Stomach (tissue), 9 donors: Measurements from ENCODE around the gene DES. TPM values are rescaled to one million over a fixed set of nuclear protein-coding genes. Genes with fewer than 3 reads are reported as not detected.

Experiments used
- DNase-seq, 2 donors: peaks; one replicate each; pipeline versions ENCODE4 v3.0.0 to v3.0.0-alpha.2; 2013 to 2019
- H3K27ac ChIP-seq, 5 donors: fragments of 200-600 bp in 4 of 5; sonication (generic) in 4 of 5; one replicate each; pipeline ENCODE4 v1.5.1; 2013 to 2019; ENCODE audit warnings: mild to moderate bottlenecking in 1 of 5, moderate library complexity in 1 of 5
- H3K27me3 ChIP-seq, 3 donors: fragments of 200-600 bp; sonication (generic); one replicate each; pipeline ENCODE4 v1.5.1; 2017 to 2019; ENCODE audit warnings: mixed run types in 1 of 3
- H3K36me3 ChIP-seq, 4 donors: fragments of 200-600 bp; sonication (generic); 1 replicate in 3 of 4; 2 replicates in 1 of 4; pipeline ENCODE4 v1.5.1; 2016 to 2019
- H3K4me1 ChIP-seq, 4 donors: fragments of 200-600 bp; sonication (generic); one replicate each; pipeline ENCODE4 v1.5.1; 2016 to 2019
- H3K4me3 ChIP-seq, 4 donors: fragments of 200-600 bp; sonication (generic) in 3 of 4; one replicate each; pipeline ENCODE4 v1.5.1; 2016 to 2019; ENCODE audit warnings: mild to moderate bottlenecking in 1 of 4
- H3K9me3 ChIP-seq, 4 donors: fragments of 200-600 bp; sonication (generic); one replicate each; pipeline ENCODE4 v1.5.1; 2016 to 2019
- EP300 ChIP-seq: sonication (generic); formaldehyde crosslinking; IDR thresholded peaks from one replicate; pipeline ENCODE4 v1.6.1; 2017; ENCODE audit warnings: antibody characterized with exemption
- POLR2A ChIP-seq, 4 donors: fragments of 450-650 bp; IDR thresholded peaks; one replicate each; pipeline ENCODE4 v1.6.1; 2016; ENCODE audit warnings: antibody characterized with exemption in 4 of 4, control low read depth in 2 of 4, mild to moderate bottlenecking in 1 of 4, moderate library complexity in 1 of 4
- POLR2AphosphoS5 ChIP-seq, 3 donors: sonication (generic); formaldehyde crosslinking; IDR thresholded peaks; one replicate each; pipeline ENCODE4 v1.6.1; 2016; ENCODE audit warnings: antibody characterized with exemption in 3 of 3
- WGBS, 5 donors: extraction: QIAGEN DNeasy Blood & Tissue Kit in 3 of 5; methylation state at CpG; one replicate each; pipeline versions ENCODE4 v1.1.5 to v1.1.7; 2013 to 2018; 5-methylcytosine and 5-hydroxymethylcytosine counted together
- intact Hi-C: fragments of 100-400 bp; cut with DNase I; formaldehyde crosslinking; loops from one replicate; pipeline ENCODE4 v1.15.1; 2023; ENCODE audit warnings: low total_unique reads
- polyA plus RNA-seq, 3 donors: library from polyadenylated mRNA; stranded (reverse); fragments of 200-250 nt; gene quantifications; one replicate each; pipeline ENCODE4 v1.2.3, GENCODE V29; 2013
- total RNA-seq, 5 donors: library from RNA; depleted of rRNA; stranded (reverse); fragments of >200 nt; gene quantifications; one replicate each; pipeline versions ENCODE4 v1.1.0 to v1.2.3, GENCODE V29; 2014 to 2016
- TF ChIP-seq, protein P1 (sequence below), 7 experiments: fragments of 450-650 bp in 4 of 7; fragments of 200-600 bp in 3 of 7; sonication (generic) in 3 of 7; IDR thresholded peaks; one replicate each; pipeline ENCODE4 v1.5.1; 2016 to 2019; ENCODE audit warnings: antibody characterized with exemption in 7 of 7, control low read depth in 2 of 7, mild to moderate bottlenecking in 1 of 7
- donor health status: healthy with polysubstance abuse.
- donor health status: Bipolar disorder and iron deficiency.
- donor health status: healthy.

The DES gene
- total and polyA plus RNA-seq, 8 donors: 122 to 5,539 (median 1,138) TPM

DNA sequence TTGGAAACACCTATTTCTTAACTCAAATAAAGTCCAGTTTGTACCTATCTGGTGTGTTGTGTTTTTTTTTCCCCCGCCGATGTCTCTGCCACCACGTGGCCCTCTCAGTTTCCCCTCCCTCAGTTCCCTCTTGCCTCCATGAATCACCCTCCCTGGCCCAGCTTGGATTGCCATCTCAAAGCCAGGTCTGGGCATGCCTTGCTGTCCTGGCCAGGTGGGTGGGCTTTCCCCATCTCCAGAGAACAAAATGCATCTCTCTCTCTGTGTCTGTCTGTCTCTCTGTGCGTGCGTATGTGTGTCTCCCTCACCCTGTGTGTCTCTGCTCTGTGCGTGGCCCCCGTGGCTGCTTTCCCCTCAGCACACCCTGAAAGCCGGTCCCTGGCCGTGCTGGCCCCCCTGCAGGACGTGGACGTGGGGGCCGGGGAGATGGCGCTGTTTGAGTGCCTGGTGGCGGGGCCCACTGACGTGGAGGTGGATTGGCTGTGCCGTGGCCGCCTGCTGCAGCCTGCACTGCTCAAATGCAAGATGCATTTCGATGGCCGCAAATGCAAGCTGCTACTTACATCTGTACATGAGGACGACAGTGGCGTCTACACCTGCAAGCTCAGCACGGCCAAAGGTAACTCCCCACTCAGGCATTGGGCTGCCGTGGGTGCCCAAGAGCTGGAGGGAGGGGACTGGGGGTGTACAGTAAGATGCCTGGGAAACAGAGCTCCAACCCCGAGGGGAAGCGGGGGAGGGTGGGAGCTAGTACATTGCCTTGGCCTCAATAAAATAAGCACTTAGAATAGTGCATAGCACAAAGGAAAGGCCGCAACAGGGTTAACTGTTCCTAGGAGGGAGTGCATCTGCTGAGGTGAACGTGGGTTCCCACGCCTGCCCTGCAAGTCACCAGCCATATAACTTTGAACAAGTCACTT, 48.9 kb downstream of the DES start:
- 77 to 84% (median 81%) methylated on average over 22 to 28 of the region's 28 CpGs for WGBS, 5 donors

DNA sequence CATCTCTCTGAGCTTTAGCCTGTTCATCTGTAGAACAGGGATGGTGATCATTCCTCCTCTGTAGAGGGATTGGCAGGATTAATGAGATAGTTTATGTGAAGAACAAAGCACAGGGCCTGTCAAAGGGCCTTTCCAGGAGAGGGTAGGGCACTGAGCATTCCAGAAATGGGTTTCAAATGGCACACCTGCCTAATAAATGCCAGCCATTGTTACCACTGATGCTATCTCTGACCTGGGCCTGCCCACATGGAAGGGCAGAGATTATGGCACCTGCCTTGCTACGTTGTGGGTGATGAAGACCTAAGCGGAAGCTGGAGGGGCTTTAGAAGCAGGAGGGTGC, 49.5 kb downstream of the DES start:
- 33 to 55% (median 46%) methylated on average over 2 of the region's 2 CpGs for WGBS, 5 donors
- H3K27me3 ChIP-seq: peaks cover 0 to 10% (median 0%) of the 10 kb centered on the region in 3 donors
- peaks cover 0 to 50% (median 25%) of the 10 kb centered on the region in 4 donors for H3K4me1 ChIP-seq
- no peak for DNase-seq
- H3K27ac ChIP-seq: peak overlapping the region in 2 of 5 donors; percentile 23 to 51
- H3K36me3 ChIP-seq: peaks cover 0 to 54% (median 12%) of the 10 kb centered on the region in 4 donors
- no peaks in the 10 kb centered on the region for H3K9me3 ChIP-seq
- H3K4me3 ChIP-seq: no peak overlapping the region
- intact Hi-C loops: no loop called here
- TF ChIP-seq POLR2A (IDR thresholded peaks at IDR 0.05): no peak
- TF ChIP-seq, protein P1, sequence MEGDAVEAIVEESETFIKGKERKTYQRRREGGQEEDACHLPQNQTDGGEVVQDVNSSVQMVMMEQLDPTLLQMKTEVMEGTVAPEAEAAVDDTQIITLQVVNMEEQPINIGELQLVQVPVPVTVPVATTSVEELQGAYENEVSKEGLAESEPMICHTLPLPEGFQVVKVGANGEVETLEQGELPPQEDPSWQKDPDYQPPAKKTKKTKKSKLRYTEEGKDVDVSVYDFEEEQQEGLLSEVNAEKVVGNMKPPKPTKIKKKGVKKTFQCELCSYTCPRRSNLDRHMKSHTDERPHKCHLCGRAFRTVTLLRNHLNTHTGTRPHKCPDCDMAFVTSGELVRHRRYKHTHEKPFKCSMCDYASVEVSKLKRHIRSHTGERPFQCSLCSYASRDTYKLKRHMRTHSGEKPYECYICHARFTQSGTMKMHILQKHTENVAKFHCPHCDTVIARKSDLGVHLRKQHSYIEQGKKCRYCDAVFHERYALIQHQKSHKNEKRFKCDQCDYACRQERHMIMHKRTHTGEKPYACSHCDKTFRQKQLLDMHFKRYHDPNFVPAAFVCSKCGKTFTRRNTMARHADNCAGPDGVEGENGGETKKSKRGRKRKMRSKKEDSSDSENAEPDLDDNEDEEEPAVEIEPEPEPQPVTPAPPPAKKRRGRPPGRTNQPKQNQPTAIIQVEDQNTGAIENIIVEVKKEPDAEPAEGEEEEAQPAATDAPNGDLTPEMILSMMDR (IDR thresholded peaks at IDR 0.05): no peak
- no peak for TF ChIP-seq EP300

More for the DNA sequence above, 48.9 kb downstream of the DES start:
- H3K9me3 ChIP-seq: no peaks in the 10 kb centered on the region
- peaks cover 0 to 52% (median 25%) of the 10 kb centered on the region in 4 donors for H3K4me1 ChIP-seq
- H3K27ac ChIP-seq: peak overlapping the region in 2 of 5 donors; percentile 23 to 51
- intact Hi-C loops: no loop called here
- no peak overlapping the region for H3K4me3 ChIP-seq
- H3K36me3 ChIP-seq: peaks cover 0 to 60% (median 15%) of the 10 kb centered on the region in 4 donors
- peaks cover 0 to 6% (median 0%) of the 10 kb centered on the region in 3 donors for H3K27me3 ChIP-seq
- TF ChIP-seq, protein P1 (IDR thresholded peaks at IDR 0.05): no peak
- TF ChIP-seq POLR2AphosphoS5 (IDR thresholded peaks at IDR 0.05): no peak
- no peak for TF ChIP-seq POLR2A (IDR thresholded peaks at IDR 0.05)
- TF ChIP-seq EP300: no peak
- no peak for DNase-seq

DNA sequence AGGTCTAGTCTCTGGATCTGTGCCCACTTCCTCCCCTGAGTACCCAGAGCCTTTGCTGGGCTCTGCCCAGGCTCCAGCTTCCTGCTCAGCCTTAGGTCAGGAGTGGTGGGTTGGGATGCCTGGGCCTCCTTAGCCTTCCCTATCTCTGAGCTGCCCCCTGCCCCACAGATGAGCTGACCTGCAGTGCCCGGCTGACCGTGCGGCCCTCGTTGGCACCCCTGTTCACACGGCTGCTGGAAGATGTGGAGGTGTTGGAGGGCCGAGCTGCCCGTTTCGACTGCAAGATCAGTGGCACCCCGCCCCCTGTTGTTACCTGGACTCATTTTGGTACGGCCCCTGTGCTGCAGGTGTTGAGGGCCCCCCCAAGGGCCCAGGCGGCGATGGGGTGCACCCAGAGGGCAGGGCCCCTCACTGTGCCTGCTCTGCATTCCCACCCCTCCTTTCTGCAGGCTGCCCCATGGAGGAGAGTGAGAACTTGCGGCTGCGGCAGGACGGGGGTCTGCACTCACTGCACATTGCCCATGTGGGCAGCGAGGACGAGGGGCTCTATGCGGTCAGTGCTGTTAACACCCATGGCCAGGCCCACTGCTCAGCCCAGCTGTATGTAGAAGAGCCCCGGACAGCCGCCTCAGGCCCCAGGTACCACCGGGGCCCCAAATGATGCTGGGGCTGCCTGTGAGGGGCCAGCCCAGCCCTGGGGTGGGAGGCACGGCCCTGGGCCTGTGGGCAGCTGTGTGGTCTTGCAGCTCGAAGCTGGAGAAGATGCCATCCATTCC, 50.4 kb downstream of the DES start:
- intact Hi-C loops: no loop called here
- no peaks in the 10 kb centered on the region for H3K9me3 ChIP-seq
- no peak for DNase-seq
- 89 to 92% (median 92%) methylated on average over 17 to 23 of the region's 23 CpGs for WGBS, 5 donors
- peak overlapping the region in 2 of 5 donors; percentile 23 to 51 for H3K27ac ChIP-seq
- peaks cover 0 to 58% (median 15%) of the 10 kb centered on the region in 4 donors for H3K36me3 ChIP-seq
- peaks cover 0 to 18% (median 0%) of the 10 kb centered on the region in 3 donors for H3K27me3 ChIP-seq
- H3K4me1 ChIP-seq: peaks cover 0 to 48% (median 24%) of the 10 kb centered on the region in 4 donors
- H3K4me3 ChIP-seq: no peak overlapping the region
- no peak for TF ChIP-seq POLR2AphosphoS5 (IDR thresholded peaks at IDR 0.05)
- TF ChIP-seq, protein P1 (IDR thresholded peaks at IDR 0.05): no peak
- TF ChIP-seq EP300: no peak
- TF ChIP-seq POLR2A (IDR thresholded peaks at IDR 0.05): no peak

DNA sequence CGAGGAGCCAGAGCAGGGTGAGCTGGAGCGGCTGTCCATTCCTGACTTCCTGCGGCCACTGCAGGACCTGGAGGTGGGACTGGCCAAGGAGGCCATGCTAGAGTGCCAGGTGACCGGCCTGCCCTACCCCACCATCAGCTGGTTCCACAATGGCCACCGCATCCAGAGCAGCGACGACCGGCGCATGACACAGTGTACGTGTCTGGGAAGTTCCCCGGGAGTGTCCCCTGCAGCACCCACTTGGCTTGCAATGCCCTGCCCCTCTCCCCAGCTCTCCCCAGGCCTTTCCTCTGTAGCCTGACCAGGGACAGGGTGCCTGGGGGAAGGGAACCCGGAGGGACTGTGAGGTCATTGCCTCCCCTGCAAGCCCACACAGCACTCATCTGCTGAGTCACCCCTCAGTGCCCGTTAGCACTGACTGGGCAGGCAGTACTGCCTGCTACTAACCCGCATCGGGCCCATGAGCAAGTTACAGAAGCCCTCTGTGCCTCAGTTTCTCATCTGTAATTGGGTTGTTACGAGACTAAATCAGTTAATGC, 51.1 kb downstream of the DES start:
- H3K4me3 ChIP-seq: no peak overlapping the region
- H3K9me3 ChIP-seq: no peaks in the 10 kb centered on the region
- peaks cover 0 to 21% (median 0%) of the 10 kb centered on the region in 3 donors for H3K27me3 ChIP-seq
- intact Hi-C loops: no loop called here
- 74 to 91% (median 89%) methylated on average over 4 to 16 of the region's 16 CpGs for WGBS, 5 donors
- TF ChIP-seq POLR2AphosphoS5 (IDR thresholded peaks at IDR 0.05) (peak in 1 of 3 donors; percentile 10), POLR2A (IDR thresholded peaks at IDR 0.05) (no peak), EP300 (no peak)
- TF ChIP-seq, protein P1 (IDR thresholded peaks at IDR 0.05): no peak
- DNase-seq: no peak
- peaks cover 0 to 60% (median 18%) of the 10 kb centered on the region in 4 donors for H3K36me3 ChIP-seq
- peaks cover 0 to 43% (median 20%) of the 10 kb centered on the region in 4 donors for H3K4me1 ChIP-seq
- peak overlapping the region in 2 of 5 donors; percentile 23 to 47 for H3K27ac ChIP-seq
